Peyer's patch (tissue), 4 donors: Measurements from ENCODE around the gene NCAPG2.

ENCODE experiments used
- POLR2A ChIP-seq, 2 donors: fragments of 450-650 bp; IDR thresholded peaks; one replicate each; pipeline ENCODE4 v1.5.1; 2017; ENCODE audit warnings: antibody characterized with exemption in 2 of 2, mild to moderate bottlenecking in 2 of 2, moderate library complexity in 2 of 2
- TF ChIP-seq, protein P1 (sequence below), 6 experiments: fragments of 450-650 bp in 4 of 6; fragments of 200-600 bp in 2 of 6; sonication (generic) in 1 of 6; IDR thresholded peaks; one replicate each; pipeline ENCODE4 v1.5.1; 2017 to 2019; ENCODE audit warnings: antibody characterized with exemption in 6 of 6, mild to moderate bottlenecking in 3 of 6, moderate library complexity in 1 of 6

DNA sequence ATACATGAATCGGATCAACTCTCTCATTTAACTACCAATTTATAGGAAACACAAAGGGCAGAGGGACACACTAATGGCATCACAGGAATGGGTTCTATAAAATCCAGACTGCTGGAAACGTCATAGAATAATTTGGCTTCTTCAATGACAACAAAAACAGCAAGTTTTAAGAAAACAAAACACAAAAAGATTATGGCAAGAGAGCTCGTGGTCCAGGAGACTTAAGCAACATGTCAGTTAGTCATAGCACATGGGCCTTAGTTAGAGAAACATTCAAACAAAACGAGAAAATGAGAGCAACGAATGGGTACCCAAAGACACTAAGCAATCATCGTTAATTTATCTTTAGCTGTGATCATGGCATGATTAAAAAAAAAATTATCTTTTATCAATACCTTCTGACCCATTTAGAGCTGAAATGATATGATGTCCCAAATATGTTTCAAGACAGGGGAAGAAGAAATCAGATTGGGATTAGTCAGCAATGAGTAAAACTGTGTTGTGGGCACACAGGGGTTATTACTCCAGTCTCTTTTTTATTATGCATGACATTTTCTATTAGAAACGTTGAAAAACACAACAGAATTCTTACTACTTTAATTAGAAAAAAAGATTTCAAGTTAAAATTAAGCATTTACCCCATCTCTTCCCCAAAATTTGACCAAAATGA, 28.3 kb downstream of the NCAPG2 start:
- TF ChIP-seq, protein P1, sequence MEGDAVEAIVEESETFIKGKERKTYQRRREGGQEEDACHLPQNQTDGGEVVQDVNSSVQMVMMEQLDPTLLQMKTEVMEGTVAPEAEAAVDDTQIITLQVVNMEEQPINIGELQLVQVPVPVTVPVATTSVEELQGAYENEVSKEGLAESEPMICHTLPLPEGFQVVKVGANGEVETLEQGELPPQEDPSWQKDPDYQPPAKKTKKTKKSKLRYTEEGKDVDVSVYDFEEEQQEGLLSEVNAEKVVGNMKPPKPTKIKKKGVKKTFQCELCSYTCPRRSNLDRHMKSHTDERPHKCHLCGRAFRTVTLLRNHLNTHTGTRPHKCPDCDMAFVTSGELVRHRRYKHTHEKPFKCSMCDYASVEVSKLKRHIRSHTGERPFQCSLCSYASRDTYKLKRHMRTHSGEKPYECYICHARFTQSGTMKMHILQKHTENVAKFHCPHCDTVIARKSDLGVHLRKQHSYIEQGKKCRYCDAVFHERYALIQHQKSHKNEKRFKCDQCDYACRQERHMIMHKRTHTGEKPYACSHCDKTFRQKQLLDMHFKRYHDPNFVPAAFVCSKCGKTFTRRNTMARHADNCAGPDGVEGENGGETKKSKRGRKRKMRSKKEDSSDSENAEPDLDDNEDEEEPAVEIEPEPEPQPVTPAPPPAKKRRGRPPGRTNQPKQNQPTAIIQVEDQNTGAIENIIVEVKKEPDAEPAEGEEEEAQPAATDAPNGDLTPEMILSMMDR (IDR thresholded peaks at IDR 0.05), result no peak
- no peak for TF ChIP-seq POLR2A (IDR thresholded peaks at IDR 0.05)
